Adipose tissue (tissue), 3 donors: ENCODE data around the gene ELMO3. TPM values are rescaled to one million over a fixed set of nuclear protein-coding genes. Genes with fewer than 3 reads are reported as not detected.

Experiments
- H3K27ac ChIP-seq: one replicate; pipeline ENCODE4 v1.5.1; 2013; ENCODE audit warnings: low read depth, low read length
- WGBS, 3 donors: extraction: QIAGEN DNeasy Blood & Tissue Kit; methylation state at CpG; one replicate each; pipeline ENCODE4 v1.1.7; 2013; 5-methylcytosine and 5-hydroxymethylcytosine counted together
- polyA plus RNA-seq, 3 donors: library from polyadenylated mRNA; stranded (reverse); fragments of 200-250 nt; gene quantifications; one replicate each; pipeline ENCODE4 v1.2.3, GENCODE V29; 2013
- donor health status: healthy with polysubstance abuse.
- donor health status: Bipolar disorder and iron deficiency.
- donor health status: healthy.

Gene ELMO3
- polyA plus RNA-seq, 3 donors, result 1.8 to 35.7 (median 4.5) TPM

- no peak overlapping the region for H3K27ac ChIP-seq
- 93 to 96% (median 96%) methylated on average over 12 of the region's 12 CpGs for WGBS, 3 donors
Measured at GRCh38 chr16:67176662-67177061, 22.3 kb upstream of the ELMO3 start.

DNA sequence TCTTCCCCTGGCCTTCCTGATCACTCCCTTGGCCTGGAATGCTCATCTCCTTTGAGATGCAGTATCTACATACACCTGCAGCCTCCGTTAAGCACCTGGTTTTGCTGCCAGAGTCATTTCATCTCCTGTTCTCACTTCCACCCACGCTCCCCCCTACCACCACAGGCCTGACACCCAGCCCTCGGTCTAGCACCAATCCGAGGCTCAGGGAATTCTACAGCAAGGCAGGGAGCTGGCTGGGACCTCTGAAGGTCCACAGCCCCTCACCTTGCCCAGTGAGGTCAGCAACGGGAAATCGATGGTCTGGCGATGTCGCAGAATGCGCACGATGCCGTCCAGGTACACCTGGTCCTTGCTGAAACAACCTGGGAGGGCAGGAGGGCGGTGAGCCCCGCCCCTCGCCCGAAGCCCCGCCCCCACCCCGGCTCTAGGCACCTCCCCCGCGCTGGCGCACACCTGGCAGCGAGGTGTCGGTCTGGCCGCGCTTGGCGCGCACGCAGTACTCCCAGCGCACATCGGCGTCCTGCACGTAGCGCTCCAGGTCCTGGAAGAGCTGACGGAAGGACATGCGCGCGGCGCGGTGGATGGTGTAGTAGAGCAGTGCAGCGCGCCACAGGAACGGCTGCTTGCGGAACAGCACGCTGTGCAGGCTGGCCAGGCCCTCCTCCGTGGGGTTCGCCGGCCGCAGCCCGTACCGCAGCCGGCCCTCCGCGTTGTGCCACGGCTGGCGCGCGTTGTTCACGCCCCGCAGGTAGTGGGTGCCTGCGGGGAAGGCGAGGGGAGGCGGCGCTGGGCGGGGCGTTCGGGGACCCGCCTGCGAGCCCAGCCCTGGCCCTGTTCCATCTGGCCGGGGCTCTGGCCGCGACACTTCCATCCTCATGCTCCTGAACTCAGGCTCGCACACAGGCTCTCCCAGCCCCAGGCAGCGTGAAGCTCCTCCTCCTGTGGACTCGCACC is 20.9 kb upstream of the ELMO3 start:
- 2 to 6% (median 5%) methylated on average over 57 to 73 of the region's 73 CpGs for WGBS, 3 donors
- no peak overlapping the region for H3K27ac ChIP-seq

DNA sequence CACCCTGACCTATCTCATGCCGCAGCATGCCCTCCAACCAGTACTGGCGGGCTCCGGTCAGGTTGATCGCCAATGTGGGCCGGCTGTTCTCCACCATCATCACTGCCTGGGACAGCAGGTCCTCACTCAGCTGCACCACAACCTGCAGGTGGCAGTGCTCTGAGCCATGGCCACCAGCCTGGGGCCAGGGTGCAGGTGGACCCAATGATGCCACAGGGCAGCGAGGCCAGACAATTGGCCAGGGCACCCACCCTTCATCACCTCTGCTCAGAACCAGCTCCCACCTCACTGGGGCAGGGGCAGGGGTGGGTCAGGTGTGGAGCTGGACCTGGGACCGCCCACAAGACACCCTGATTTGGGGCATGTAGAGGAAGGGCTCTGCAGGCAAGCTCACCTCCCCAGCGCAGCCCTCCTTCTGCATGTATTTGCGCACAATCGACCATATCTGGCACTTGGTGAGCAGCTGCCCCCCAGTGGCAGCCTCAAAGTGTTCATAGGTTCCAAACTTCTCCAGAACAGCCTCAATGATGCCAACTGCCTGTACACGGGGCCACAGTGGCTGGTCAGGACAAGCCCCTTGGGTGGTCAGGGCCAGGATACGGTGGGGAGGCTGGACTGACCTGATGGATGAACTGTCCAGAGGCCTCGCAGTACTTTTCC is 19.4 kb upstream of the ELMO3 start:
- H3K27ac ChIP-seq, result no peak overlapping the region

GRCh38 chr16:67180166-67180565 is 18.8 kb upstream of the ELMO3 start:
- WGBS, 3 donors, result 88 to 95% (median 92%) methylated on average over 16 of the region's 16 CpGs
- no peak overlapping the region for H3K27ac ChIP-seq

More for the DNA sequence above, 19.4 kb upstream of the ELMO3 start:
- 87 to 95% (median 91%) methylated on average over 13 of the region's 13 CpGs for WGBS, 3 donors

GRCh38 chr16:67181346-67181745 is 17.6 kb upstream of the ELMO3 start:
- H3K27ac ChIP-seq, result no peak overlapping the region

DNA sequence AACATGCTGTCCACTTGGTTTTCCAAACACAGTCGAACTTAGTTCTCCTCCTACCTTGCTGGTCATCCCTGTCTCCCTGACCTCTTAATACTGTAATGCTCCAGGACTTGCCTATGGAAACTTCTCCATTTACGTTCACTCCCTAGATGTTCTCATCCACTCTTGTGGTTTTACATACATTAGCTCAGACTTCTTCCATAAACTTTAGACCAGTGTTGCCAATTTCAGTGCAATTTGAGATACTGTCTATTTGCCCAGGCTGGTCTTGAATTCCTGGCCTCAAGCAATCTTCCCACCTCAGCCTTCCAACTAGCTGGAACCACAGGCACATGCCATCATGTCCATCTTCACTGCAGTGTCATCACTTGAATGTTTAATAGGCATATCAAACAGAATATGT is 16.6 kb upstream of the ELMO3 start:
- no peak overlapping the region for H3K27ac ChIP-seq
- WGBS, 3 donors, result 67 to 91% (median 72%) methylated on average over 2 of the region's 2 CpGs

More at GRCh38 chr16:67181346-67181745, 17.6 kb upstream of the ELMO3 start:
- WGBS, 3 donors, result 49 to 55% (median 52%) methylated on average over 2 of the region's 2 CpGs

GRCh38 chr16:67183284-67183626 is 15.7 kb upstream of the ELMO3 start:
- no peak overlapping the region for H3K27ac ChIP-seq
- WGBS, 3 donors, result 5 to 8% (median 7%) methylated on average over 11 of the region's 11 CpGs

DNA sequence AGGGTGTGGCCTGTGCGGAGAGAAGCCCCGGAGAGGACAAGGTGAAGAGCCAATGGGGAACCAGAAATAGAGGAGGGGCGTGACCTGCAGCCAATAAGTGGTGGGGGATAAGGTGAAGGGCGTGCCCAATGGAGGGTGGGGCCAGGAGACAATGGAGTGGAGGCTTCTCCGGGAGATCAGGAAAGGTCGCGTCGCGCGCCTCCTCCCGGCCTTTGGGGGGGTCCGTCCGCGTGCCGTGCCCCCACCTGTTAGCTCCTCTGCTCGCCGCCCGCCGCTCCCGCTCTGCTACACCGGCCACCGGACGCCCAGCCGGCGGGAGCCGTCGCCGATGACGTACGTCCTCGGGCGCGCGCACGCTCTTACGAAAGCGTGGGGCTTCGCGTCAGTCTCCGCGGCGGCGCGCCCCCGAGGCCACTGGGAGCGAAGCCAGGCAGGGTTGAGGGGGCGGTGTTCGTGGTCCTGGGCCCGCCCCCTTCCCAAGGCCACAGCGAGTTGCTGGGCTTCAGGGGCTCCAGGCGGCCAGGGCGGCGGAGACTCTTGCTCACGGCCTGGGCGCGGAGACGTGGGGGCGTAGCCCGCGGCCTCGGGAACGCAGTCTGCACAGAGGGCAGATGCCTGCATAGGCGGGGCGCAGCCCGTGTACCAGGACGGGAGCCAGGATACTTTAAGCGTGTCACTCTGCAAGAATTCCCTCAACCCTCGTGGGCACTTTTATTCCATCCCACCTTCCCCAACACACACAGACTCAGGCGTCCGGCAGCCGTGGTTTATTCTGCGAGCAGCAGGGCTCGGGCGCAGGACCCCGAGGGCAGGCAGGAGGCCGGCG is 15.1 kb upstream of the ELMO3 start, which contains the start of gene MATCAP1:
Gene MATCAP1, minus strand, starts transcription at position 337 of the 826 bp plus-strand sequence. CDS start 3,353 bp downstream, outside the sequence.
- no peak within 1 kb of the TSS for H3K27ac ChIP-seq
- 0% methylated on average over 57 to 77 of the region's 77 CpGs for WGBS, 3 donors

DNA sequence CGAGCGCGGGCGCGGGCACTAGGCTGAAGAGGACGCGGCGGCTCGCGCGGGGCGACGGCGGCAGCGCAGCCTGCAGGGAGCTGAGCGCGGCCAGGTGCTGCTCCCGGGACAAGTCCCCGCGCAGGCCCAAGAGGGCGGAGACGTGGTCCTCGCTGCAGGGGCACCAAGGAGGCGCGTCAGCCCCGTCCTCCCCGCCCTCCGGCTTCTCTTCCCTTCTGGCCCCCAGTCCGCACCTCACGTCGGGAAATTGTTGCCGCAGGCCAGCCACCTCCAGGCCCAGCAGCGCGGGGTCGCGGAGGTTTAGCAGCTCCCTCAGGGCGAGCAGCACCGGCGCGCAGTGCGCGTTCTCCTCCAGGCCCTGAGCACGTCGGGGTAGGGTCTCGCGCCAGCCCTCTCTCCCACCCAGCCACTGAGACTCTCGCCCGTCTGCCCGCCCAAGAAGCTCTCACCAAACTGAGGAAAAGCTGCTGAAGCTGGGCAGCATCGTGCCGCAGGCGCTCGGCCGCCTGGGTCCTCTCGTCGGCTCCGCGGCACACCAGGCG is 14.4 kb upstream of the ELMO3 start:
- 8 to 11% (median 10%) methylated on average over 48 to 59 of the region's 59 CpGs for WGBS, 3 donors
- no peak overlapping the region for H3K27ac ChIP-seq

DNA sequence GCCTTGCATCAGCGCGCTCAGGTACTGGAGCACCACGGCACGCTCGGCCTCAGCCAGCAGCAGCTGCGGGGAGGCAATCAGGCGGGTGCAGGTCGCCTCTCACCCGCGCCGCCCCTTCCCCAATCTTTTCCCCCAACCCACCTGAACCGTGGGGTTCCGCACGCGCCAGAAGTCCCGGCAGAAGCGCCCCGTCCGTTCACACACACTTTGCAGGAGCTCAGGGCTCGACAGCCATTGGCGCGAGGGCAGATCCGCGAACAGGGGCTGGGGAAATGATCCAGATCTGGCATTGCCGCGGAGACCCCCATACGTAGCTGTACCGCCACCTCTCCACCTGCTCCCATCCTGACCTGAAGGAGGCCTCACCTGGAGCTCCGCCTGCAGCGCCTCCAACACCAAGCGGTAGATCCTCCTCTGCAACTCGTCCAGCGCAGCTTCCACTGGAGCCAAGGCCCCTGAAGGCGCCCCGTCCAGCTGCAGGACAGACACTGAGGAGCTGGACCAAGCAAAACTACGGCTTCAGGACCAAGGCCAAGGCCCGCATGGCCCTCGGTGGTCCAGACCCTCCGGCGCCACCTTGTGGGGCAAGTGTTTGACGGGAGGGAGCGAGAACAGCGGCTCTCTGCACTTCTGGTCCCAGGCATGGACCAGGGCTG is 13.8 kb upstream of the ELMO3 start:
- 12 to 21% (median 17%) methylated on average over 41 to 43 of the region's 43 CpGs for WGBS, 3 donors
- H3K27ac ChIP-seq, result no peak overlapping the region

- WGBS, 3 donors, result 7 to 9% (median 8%) methylated on average over 12 of the region's 12 CpGs
- no peak overlapping the region for H3K27ac ChIP-seq
Measured at GRCh38 chr16:67185651-67186134, 13.2 kb upstream of the ELMO3 start.

DNA sequence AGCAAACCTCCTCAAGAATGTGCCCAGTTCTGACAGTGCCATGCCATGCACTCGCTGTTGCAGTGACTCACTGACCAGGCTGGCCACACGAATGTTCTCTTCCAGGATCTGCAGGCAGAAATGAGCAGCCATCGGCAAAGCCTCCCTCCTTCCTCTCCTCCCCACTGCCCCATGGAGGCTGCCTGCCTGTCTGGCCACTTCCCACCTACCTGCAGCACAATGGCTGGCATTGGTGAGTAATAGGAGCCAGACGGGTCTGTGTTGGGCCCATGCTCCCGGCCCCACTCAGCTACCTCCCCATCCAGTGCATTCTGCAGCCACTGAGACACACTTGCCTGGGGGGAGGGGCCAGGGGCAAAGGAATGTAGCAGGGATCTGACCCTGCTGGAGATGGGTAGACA is 12.4 kb upstream of the ELMO3 start:
- 58 to 62% (median 60%) methylated on average over 5 of the region's 5 CpGs for WGBS, 3 donors
- no peak overlapping the region for H3K27ac ChIP-seq

DNA sequence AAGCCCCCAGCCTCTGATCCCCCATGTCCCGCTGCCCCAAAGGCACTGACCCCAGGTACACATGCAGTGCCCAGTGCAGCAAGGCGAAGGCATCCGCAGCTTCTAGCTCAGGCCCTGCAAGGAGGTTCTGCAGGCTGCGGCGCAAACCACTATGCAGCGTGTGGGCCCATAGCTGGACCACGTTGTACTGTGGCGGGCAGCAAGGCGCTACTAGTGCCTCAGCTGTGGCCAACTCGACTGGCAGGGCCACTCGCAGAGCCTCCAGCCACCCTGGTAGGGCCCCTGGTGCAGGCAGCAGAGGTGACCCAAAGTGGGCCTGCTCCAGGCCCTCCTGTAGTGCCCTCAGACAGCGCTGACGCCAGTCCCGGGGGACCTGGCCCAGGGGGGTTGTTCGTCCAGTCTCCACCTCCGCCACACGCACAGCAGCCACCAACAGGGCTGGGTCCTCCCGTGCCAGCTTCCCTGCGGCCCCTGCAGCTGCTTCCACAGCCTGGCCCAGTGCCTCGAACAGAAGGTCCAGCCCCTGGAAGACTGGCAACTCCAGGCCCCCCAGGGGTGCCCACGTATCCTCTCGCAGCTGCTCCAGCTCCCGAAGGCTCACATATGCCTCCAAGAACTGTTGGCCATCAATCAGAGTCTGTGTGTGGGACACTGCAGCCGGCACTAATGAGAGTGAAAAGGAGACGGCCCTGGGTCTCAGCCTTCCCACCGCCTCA is 11.6 kb upstream of the ELMO3 start:
- H3K27ac ChIP-seq, result no peak overlapping the region
- 78 to 87% (median 85%) methylated on average over 20 to 26 of the region's 26 CpGs for WGBS, 3 donors

DNA sequence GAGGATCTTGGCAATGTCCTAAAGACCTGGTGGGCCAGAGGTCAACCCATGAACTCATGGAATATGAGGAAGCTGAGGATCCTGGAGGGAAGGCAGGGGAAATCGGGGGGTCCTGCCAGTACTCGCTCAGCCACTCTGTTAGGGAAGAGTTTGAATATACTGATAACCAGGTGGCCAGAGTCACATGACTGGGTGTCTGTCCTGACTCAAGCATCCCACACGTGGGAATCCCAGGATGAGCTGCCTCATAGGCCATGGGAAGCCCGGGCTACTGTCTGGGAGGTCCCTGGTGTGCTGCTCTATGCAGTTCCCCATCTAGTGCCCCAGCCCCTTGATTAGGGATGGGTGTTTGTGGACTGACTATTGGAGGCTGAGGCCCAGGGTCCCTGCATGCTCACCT is 10.6 kb upstream of the ELMO3 start:
- no peak overlapping the region for H3K27ac ChIP-seq
- 73 to 85% (median 77%) methylated on average over 4 of the region's 4 CpGs for WGBS, 3 donors

DNA sequence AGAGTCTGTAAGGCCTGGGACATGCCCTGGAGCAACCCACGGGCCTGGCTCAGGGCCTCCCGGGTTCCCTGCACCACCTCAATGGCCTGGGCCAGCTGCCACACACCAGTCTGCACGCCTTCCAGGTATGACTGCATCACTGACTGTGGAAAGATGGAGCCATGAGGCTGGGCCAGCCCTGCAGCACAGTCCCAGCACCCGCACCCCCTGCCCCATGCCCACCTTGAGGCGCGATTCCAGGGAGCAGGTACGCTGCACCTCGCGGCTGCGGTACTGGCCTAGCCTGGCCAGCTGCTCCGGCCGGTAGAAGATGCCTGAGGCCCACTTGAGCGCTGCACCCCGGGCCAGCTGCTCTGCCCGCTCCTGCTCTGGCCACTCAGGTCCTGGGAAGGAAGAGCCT is 10.1 kb upstream of the ELMO3 start:
- no peak overlapping the region for H3K27ac ChIP-seq
- WGBS, 3 donors, result 90 to 93% (median 91%) methylated on average over 12 to 15 of the region's 15 CpGs

DNA sequence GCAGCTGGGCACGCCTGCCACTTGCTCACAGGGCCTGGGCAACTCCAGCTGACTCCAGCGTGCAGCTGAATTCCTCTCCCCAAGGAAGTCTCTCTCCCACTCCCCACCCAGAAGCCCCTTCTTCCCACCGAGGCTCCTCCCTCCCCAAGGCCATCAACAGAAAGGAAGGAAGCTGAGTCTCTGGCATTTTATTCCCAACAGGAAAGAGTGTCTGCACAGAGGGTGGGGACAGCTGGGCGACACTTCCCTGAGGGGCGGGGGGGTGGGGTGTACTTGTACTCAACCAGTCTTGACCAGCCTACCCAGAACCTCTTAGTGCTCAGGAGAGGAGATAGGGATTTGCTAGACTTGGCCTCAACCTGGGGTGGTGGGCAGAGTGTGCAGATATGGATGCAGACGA is 8.9 kb upstream of the ELMO3 start, which contains the start of gene EXOC3L1:
Gene EXOC3L1, minus strand, starts transcription at position 96 of the 400 bp plus-strand sequence. CDS start 460 bp downstream, outside the sequence.
- WGBS, 3 donors, result 31 to 40% (median 39%) methylated on average over 6 of the region's 6 CpGs
- no peak within 1 kb of the TSS for H3K27ac ChIP-seq
